IMR-90 (cell line): ENCODE results near the gene SATB2. TPM values are rescaled to one million over a fixed set of nuclear protein-coding genes. Genes with fewer than 3 reads are reported as not detected.
A peak's percentile ranks its signal among the peaks of the same experiment; 100 is the strongest.

Experiments
- ATAC-seq: fragments of 200-7000 bp; cut with Tn5 transposase; 2 replicates; pipeline ENCODE4 v1.9.1; 2020; ENCODE audit warnings: low read depth, mild to moderate bottlenecking, moderate library complexity
- BruUV-seq: library from RNA; stranded (reverse); fragments of 400-500 nt; replicated peaks from 2 replicates; lab custom pipeline; 2021; lab: Mats Ljungman, UMichigan
- CTCF ChIA-PET: fragments of 300-600 bp; formaldehyde crosslinking; extraction: SDS; loops from one replicate; lab custom pipeline; 2021; ENCODE audit warnings: antibody characterized with exemption; lab: Yijun Ruan, JAX
- POLR2A ChIA-PET: fragments of 300-600 bp; sonication (Branson Sonifier 250); formaldehyde crosslinking; loops from one replicate; lab custom pipeline; 2022; ENCODE audit warnings: antibody characterized with exemption; ENCODE audit not compliant: unreplicated experiment; lab: Charles Lee
- DNase-seq: peaks from one replicate; pipeline ENCODE4 v3.0.0; 2013
- H2AFZ ChIP-seq: replicated peaks from 2 replicates; pipeline ENCODE3; 2013; ENCODE audit warnings: low read length, mild to moderate bottlenecking; ENCODE audit not compliant: poor library complexity
- H2AK5ac ChIP-seq: 2 replicates; pipeline ENCODE4 v1.6.1; 2013; ENCODE audit warnings: low read depth, low read length, inconsistent platforms
- H2AK9ac ChIP-seq: replicated peaks from 2 replicates; pipeline ENCODE3; 2013; ENCODE audit warnings: mild to moderate bottlenecking, low read depth, low read length, moderate library complexity; ENCODE audit not compliant: poor library complexity
- H2BK120ac ChIP-seq: 2 replicates; pipeline ENCODE4 v1.6.1; 2013; ENCODE audit warnings: low read depth, low read length, inconsistent platforms
- H2BK15ac ChIP-seq: 3 replicates; pipeline ENCODE4 v1.6.1; 2013; ENCODE audit warnings: low read depth, low read length, inconsistent platforms
- H2BK20ac ChIP-seq: 2 replicates; pipeline ENCODE4 v1.6.1; 2013; ENCODE audit warnings: low read depth, mild to moderate bottlenecking, inconsistent platforms, low read length, moderate library complexity
- H2BK5ac ChIP-seq: 2 replicates; pipeline ENCODE4 v1.6.1; 2013; ENCODE audit warnings: mild to moderate bottlenecking, low read depth, low read length, inconsistent platforms; ENCODE audit not compliant: poor library complexity, severe bottlenecking
- H3K14ac ChIP-seq: replicated peaks from 2 replicates; pipeline ENCODE4 v1.6.1; 2013; ENCODE audit warnings: low read depth, low read length, inconsistent platforms
- H3K18ac ChIP-seq: 2 replicates; pipeline ENCODE4 v1.6.1; 2013; ENCODE audit warnings: low read depth, low read length, control low read depth
- H3K23ac ChIP-seq: 2 replicates; pipeline ENCODE4 v1.6.1; 2013; ENCODE audit warnings: low read depth, low read length, inconsistent platforms
- H3K27ac ChIP-seq: 2 replicates; pipeline ENCODE4 v1.5.1; 2013; ENCODE audit warnings: mild to moderate bottlenecking, control low read depth, low read length; ENCODE audit not compliant: insufficient read depth
- H3K27me3 ChIP-seq: 2 replicates; pipeline ENCODE4 v1.6.1; 2013; ENCODE audit warnings: low read length; ENCODE audit not compliant: control insufficient read depth, insufficient read depth
- H3K36me3 ChIP-seq: 2 replicates; pipeline ENCODE4 v1.6.1; 2013; ENCODE audit warnings: low read length, mixed read lengths; ENCODE audit not compliant: control insufficient read depth, insufficient read depth
- H3K4ac ChIP-seq: 2 replicates; pipeline ENCODE4 v1.6.1; 2013; ENCODE audit warnings: low read depth, low read length, inconsistent platforms
- H3K4me1 ChIP-seq: 2 replicates; pipeline ENCODE4 v1.6.1; 2013; ENCODE audit warnings: low read length, mixed read lengths; ENCODE audit not compliant: control insufficient read depth, insufficient read depth
- H3K4me2 ChIP-seq: 2 replicates; pipeline ENCODE4 v1.6.1; 2013; ENCODE audit warnings: low read depth, mild to moderate bottlenecking, control low read depth, low read length, moderate library complexity
- H3K4me3 ChIP-seq: 2 replicates; pipeline ENCODE4 v1.5.1; 2013; ENCODE audit warnings: low read depth, mild to moderate bottlenecking, control low read depth, low read length, moderate library complexity; ENCODE audit not compliant: insufficient read depth
- H3K56ac ChIP-seq: 2 replicates; pipeline ENCODE4 v1.6.1; 2013; ENCODE audit warnings: low read length, inconsistent platforms; ENCODE audit not compliant: insufficient read depth; ENCODE audit errors: extremely low read depth
- H3K79me1 ChIP-seq, 2 experiments: 2 replicates each; pipeline ENCODE4 v1.6.1; 2013; ENCODE audit warnings: low read length in 2 of 2, inconsistent platforms in 1 of 2, low read depth in 1 of 2
- H3K9ac ChIP-seq: 2 replicates; pipeline ENCODE4 v1.6.1; 2013; ENCODE audit warnings: low read depth, low read length, control low read depth
- H3K9me1 ChIP-seq: 2 replicates; pipeline ENCODE4 v1.6.1; 2013; ENCODE audit warnings: low read length, inconsistent platforms; ENCODE audit not compliant: insufficient read depth
- H3K9me3 ChIP-seq: 2 replicates; pipeline ENCODE4 v1.6.1; 2013; ENCODE audit warnings: low read length; ENCODE audit not compliant: control insufficient read depth, insufficient read depth
- H4K20me1 ChIP-seq: 2 replicates; pipeline ENCODE4 v1.6.1; 2013; ENCODE audit warnings: low read length, inconsistent platforms; ENCODE audit not compliant: insufficient read depth
- H4K5ac ChIP-seq: 2 replicates; pipeline ENCODE4 v1.6.1; 2013; ENCODE audit warnings: mild to moderate bottlenecking, low read depth, low read length, control low read depth
- H4K8ac ChIP-seq, 2 experiments: 2 replicates each; pipeline ENCODE4 v1.6.1; 2013; ENCODE audit warnings: low read depth in 2 of 2, low read length in 2 of 2, control low read depth in 1 of 2, inconsistent platforms in 1 of 2
- H4K91ac ChIP-seq: 2 replicates; pipeline ENCODE4 v1.6.1; 2013; ENCODE audit warnings: low read depth, low read length, inconsistent platforms; ENCODE audit not compliant: insufficient read depth
- CHD1 ChIP-seq: IDR thresholded peaks from 2 replicates; pipeline ENCODE4 v1.6.1; 2012; ENCODE audit warnings: low read depth, low read length, improper control_type of control experiment
- MAFK ChIP-seq: IDR thresholded peaks from 2 replicates; pipeline ENCODE4 v1.6.1; 2012; ENCODE audit warnings: low read depth, low read length, improper control_type of control experiment
- MXI1 ChIP-seq: IDR thresholded peaks from 2 replicates; pipeline ENCODE4 v1.6.1; 2012; ENCODE audit warnings: low read depth, mild to moderate bottlenecking, low read length, moderate library complexity, borderline replicate concordance
- RAD21 ChIP-seq: IDR thresholded peaks from 2 replicates; pipeline ENCODE4 v1.6.1; 2012; ENCODE audit warnings: low read length, improper control_type of control experiment
- RFX5 ChIP-seq: IDR thresholded peaks from 2 replicates; pipeline ENCODE4 v1.8.0; 2012; ENCODE audit warnings: low read depth, mild to moderate bottlenecking, low read length, moderate library complexity
- SMC3 ChIP-seq: fragments of 150-350 bp; IDR thresholded peaks from 2 replicates; pipeline ENCODE4 v1.6.1; 2016; ENCODE audit warnings: low read depth, mild to moderate bottlenecking, antibody characterized with exemption, low read length, moderate library complexity
- USF2 ChIP-seq: fragments of 150-350 bp; IDR thresholded peaks from 2 replicates; pipeline ENCODE4 v1.6.1; 2017; ENCODE audit warnings: mild to moderate bottlenecking, antibody characterized with exemption, low read length, low read depth
- dilution Hi-C: fragments of 300-500 bp; cut with HindIII; formaldehyde crosslinking; loops from one replicate; pipeline ENCODE4 v1.14.3; 2018; ENCODE audit warnings: low sequenced_read_pairs; ENCODE audit not compliant: unreplicated experiment
- in situ Hi-C: fragments of 300-500 bp; cut with MboI; formaldehyde crosslinking; loops from 3 replicates; pipeline ENCODE4 v1.14.3; 2019; ENCODE audit warnings: low sequenced_read_pairs, inconsistent platforms, mixed read lengths
- intact Hi-C: fragments of 100-400 bp; cut with micrococcal nuclease; formaldehyde crosslinking; loops from 2 replicates; pipeline ENCODE4 v1.10.0; 2022
- polyA plus RNA-seq, 3 experiments: library from polyadenylated mRNA; depleted of rRNA; stranded (reverse); fragments of >200 nt; gene quantifications; 2 replicates each; pipeline ENCODE4 v1.2.3, GENCODE V29; 2012; ENCODE audit warnings: low replicate concordance in 1 of 3
- total RNA-seq: library from RNA; depleted of rRNA; stranded (reverse); fragments of >200 nt; gene quantifications from 2 replicates; pipeline ENCODE4 v1.2.3, GENCODE V29; 2012

SATB2 gene
- total and polyA plus RNA-seq, 2 of the 4 experiments (the other 2 are of a cell fraction), result 6.2 to 8.4 TPM

GRCh38 chr2:199395311-199395710, 62.4 kb downstream of the SATB2 start:
- Histone ChIP-seq H3K9me3 (no peaks in the 10 kb centered on the region), H2BK120ac (no peak overlapping the region), H2AK5ac (no peak overlapping the region), H3K4me1 (peaks cover 2% of the 10 kb centered on the region; the same call in 1 of the 2 replicates), H3K56ac (no peak overlapping the region), H2BK20ac (no peak overlapping the region), H2AFZ (no peak overlapping the region), H3K9ac (no peak overlapping the region), H4K5ac (no peak overlapping the region), H3K36me3 (peaks cover 3% of the 10 kb centered on the region; the same call in 1 of the 2 replicates), H3K14ac (no peak overlapping the region), H3K18ac (no peak overlapping the region), H3K4me2 (no peak overlapping the region), H3K4ac (no peak overlapping the region), H2BK5ac (no peak overlapping the region), H3K27me3 (no peaks in the 10 kb centered on the region), H3K4me3 (no peak overlapping the region), H3K79me1 (no peaks in the 10 kb centered on the region; a peak in 1 of 4 replicates), H3K23ac (no peak overlapping the region), H4K91ac (no peak overlapping the region), H3K9me1 (no peaks in the 10 kb centered on the region), H3K27ac (no peak overlapping the region), H4K20me1 (no peaks in the 10 kb centered on the region), H2BK15ac (no peak overlapping the region), H4K8ac (no peak overlapping the region), H2AK9ac (no peak overlapping the region)
- CTCF ChIA-PET, result no interaction called here
- intact Hi-C loops (no loop called here), dilution Hi-C loops (no loop called here), in situ Hi-C loops (no loop called here)
- POLR2A ChIA-PET, result no interaction called here
- ATAC-seq (no peak), DNase-seq (peak; percentile 11)
- no TSS peak for BruUV-seq
- TF ChIP-seq CHD1, result no peak
- TF ChIP-seq RFX5, result no peak
- no peak for TF ChIP-seq USF2
- TF ChIP-seq SMC3, result no peak
- no peak for TF ChIP-seq RAD21
- TF ChIP-seq MAFK, result no peak
- TF ChIP-seq MXI1, result no peak
